K562 (cell line): ENCODE measurements around the gene GTF2H4. TPM values are rescaled to one million over a fixed set of nuclear protein-coding genes. Genes with fewer than 3 reads are reported as not detected.
A peak's percentile ranks its signal among the peaks of the same experiment; 100 is the strongest.

ENCODE experiments used
- DPF2 ChIP-seq: fragments of 450-650 bp; IDR thresholded peaks from 2 replicates; pipeline ENCODE4 v1.6.1; 2016
- NFIX ChIP-seq: fragments of 250-450 bp; sonication (Bioruptor Pico); IDR thresholded peaks from 2 replicates; pipeline ENCODE4 v1.4.0; 2020; ENCODE audit warnings: low read depth, mild to moderate bottlenecking, moderate library complexity
- POLR2H ChIP-seq: IDR thresholded peaks from 2 replicates; pipeline ENCODE4 v1.6.1; 2016; ENCODE audit warnings: missing genetic modification characterization, low read depth, mild to moderate bottlenecking, control low read depth, missing compliant biosample characterization, moderate library complexity
- SP2 ChIP-seq: IDR thresholded peaks from 2 replicates; pipeline ENCODE4 v1.6.1; 2011; ENCODE audit warnings: mild to moderate bottlenecking, low read depth, low read length, moderate library complexity; ENCODE audit not compliant: poor library complexity, severe bottlenecking; ENCODE audit errors: extremely low read depth
- TEAD2 ChIP-seq: fragments of 450-650 bp; IDR thresholded peaks from 2 replicates; pipeline ENCODE4 v1.6.1; 2016; ENCODE audit warnings: missing genetic modification characterization, control low read depth, missing compliant biosample characterization
- TEAD4 ChIP-seq, 2 experiments: sonication (generic) in 1 of 2; formaldehyde crosslinking in 1 of 2; IDR thresholded peaks; 2 replicates each; pipeline versions ENCODE4 v1.6.1 to v1.8.0; 2012 to 2022; ENCODE audit warnings: borderline replicate concordance in 1 of 2, inconsistent platforms in 1 of 2, low read length in 1 of 2, mild to moderate bottlenecking in 1 of 2, missing genetic modification reagents in 1 of 2
- ZNF232 ChIP-seq: sonication (generic); formaldehyde crosslinking; IDR thresholded peaks from 2 replicates; pipeline ENCODE4 v1.8.0; 2022; ENCODE audit warnings: mild to moderate bottlenecking, missing genetic modification reagents
- ZNF239 ChIP-seq: fragments of 250-450 bp; sonication (Bioruptor Pico); IDR thresholded peaks from 2 replicates; pipeline ENCODE4 v1.4.0; 2020; ENCODE audit warnings: mild to moderate bottlenecking
- ZNF589 ChIP-seq: fragments of 200-800 bp; sonication (Bioruptor generic); IDR thresholded peaks from 2 replicates; pipeline ENCODE4 v1.6.1; 2016; ENCODE audit warnings: low read depth, missing genetic modification characterization, missing compliant biosample characterization
- polyA plus RNA-seq, 8 experiments: library from polyadenylated mRNA; depleted of rRNA in 4 of 8; stranded (reverse) in 5 of 8; unstranded in 3 of 8; fragments of >200 nt; fragmentation: Nextera tagmentation in 2 of 8; fragmentation: Illumina TruSeq in 1 of 8; extraction: Ambion mirVana in 2 of 8; extraction: Trizol in 1 of 8; gene quantifications; 2 replicates each; pipeline versions ENCODE4 v1.2.1 to v1.2.3, GENCODE V29; 2011 to 2014; ENCODE audit warnings: inconsistent platforms in 1 of 8, missing spikeins in 1 of 8
- total RNA-seq, 7 experiments: library from RNA; depleted of rRNA in 6 of 7; stranded (reverse); fragments of >200 nt in 6 of 7; fragmentation: Illumina TruSeq in 2 of 7; extraction: Trizol in 2 of 7; gene quantifications; 2 replicates each; pipeline versions ENCODE4 v1.2.1 to v1.2.3, GENCODE V29; 2011 to 2021; ENCODE audit warnings: low replicate concordance in 1 of 7
- TF ChIP-seq, protein P1 (sequence below): fragments of 450-650 bp; formaldehyde crosslinking; IDR thresholded peaks from 2 replicates; pipeline ENCODE4 v1.4.0; 2020; ENCODE audit warnings: mild to moderate bottlenecking, mixed read lengths
- TF ChIP-seq, protein P2 (sequence below): fragments of 250-450 bp; sonication (Bioruptor Pico); IDR thresholded peaks from 2 replicates; pipeline ENCODE4 v1.8.0; 2022; ENCODE audit warnings: inconsistent platforms
- TF ChIP-seq, protein P3 (sequence below): sonication (generic); formaldehyde crosslinking; IDR thresholded peaks from 2 replicates; pipeline ENCODE4 v1.8.0; 2022; ENCODE audit warnings: mild to moderate bottlenecking, missing genetic modification reagents, borderline replicate concordance
- TF ChIP-seq, protein P4 (sequence below): fragments of 250-450 bp; sonication (Bioruptor Pico); IDR thresholded peaks from 2 replicates; pipeline ENCODE4 v1.4.0; 2020
- TF ChIP-seq, protein P5 (sequence below): sonication (generic); formaldehyde crosslinking; IDR thresholded peaks from 2 replicates; pipeline ENCODE4 v1.9.0; 2022; ENCODE audit warnings: mild to moderate bottlenecking, missing genetic modification reagents
- TF ChIP-seq, protein P6 (sequence below): IDR thresholded peaks from 2 replicates; pipeline ENCODE4 v1.6.1; 2016; ENCODE audit warnings: missing genetic modification characterization, missing compliant biosample characterization
- TF ChIP-seq, protein P7 (sequence below): fragments of 450-650 bp; formaldehyde crosslinking; IDR thresholded peaks from 2 replicates; pipeline ENCODE4 v1.4.0; 2020; ENCODE audit warnings: mild to moderate bottlenecking, moderate library complexity

Gene GTF2H4
- total and polyA plus RNA-seq, 9 of the 15 experiments (the other 6 are each of a cell fraction or from before 2014, with no cell fraction given) = 3.6 to 86.1 (median 39.6) TPM

DNA sequence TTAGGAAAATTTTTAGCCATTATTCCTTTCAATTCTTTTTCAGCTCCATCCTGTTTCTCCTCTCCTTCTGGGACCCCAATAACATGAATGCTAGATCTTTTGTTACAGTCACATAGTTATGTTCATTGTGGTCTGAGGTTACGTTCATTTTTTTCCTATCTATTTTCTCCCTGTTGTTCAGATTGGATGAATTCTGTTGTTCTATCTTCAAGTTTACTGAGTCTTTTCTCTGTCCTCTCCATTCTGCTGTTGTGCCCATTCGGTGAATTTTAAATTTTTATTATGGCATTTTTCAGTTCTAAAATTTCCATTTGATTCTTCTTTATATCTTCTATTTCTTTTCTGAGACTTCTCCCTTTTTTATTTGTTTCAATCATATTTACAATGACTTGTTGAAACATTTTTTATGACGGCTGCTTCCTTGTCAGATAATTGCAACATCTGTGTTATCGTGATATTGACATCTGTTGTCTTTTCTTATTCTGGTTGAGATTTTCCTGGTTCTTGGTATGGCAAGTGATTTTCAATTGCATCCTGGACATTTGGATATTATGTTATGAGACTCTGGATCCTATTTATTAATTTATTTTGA is 36.3 kb upstream of the GTF2H4 start (continued):
- no peak for TF ChIP-seq TEAD2
- no peak for TF ChIP-seq POLR2H (tag)
- no peak for TF ChIP-seq DPF2
- TF ChIP-seq, protein P1, sequence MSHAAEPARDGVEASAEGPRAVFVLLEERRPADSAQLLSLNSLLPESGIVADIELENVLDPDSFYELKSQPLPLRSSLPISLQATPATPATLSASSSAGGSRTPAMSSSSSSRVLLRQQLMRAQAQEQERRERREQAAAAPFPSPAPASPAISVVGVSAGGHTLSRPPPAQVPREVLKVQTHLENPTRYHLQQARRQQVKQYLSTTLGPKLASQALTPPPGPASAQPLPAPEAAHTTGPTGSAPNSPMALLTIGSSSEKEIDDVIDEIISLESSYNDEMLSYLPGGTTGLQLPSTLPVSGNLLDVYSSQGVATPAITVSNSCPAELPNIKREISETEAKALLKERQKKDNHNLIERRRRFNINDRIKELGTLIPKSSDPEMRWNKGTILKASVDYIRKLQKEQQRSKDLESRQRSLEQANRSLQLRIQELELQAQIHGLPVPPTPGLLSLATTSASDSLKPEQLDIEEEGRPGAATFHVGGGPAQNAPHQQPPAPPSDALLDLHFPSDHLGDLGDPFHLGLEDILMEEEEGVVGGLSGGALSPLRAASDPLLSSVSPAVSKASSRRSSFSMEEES = no peak
- TF ChIP-seq, protein P2, sequence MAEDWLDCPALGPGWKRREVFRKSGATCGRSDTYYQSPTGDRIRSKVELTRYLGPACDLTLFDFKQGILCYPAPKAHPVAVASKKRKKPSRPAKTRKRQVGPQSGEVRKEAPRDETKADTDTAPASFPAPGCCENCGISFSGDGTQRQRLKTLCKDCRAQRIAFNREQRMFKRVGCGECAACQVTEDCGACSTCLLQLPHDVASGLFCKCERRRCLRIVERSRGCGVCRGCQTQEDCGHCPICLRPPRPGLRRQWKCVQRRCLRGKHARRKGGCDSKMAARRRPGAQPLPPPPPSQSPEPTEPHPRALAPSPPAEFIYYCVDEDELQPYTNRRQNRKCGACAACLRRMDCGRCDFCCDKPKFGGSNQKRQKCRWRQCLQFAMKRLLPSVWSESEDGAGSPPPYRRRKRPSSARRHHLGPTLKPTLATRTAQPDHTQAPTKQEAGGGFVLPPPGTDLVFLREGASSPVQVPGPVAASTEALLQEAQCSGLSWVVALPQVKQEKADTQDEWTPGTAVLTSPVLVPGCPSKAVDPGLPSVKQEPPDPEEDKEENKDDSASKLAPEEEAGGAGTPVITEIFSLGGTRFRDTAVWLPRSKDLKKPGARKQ (CRISPR knock-in tag) = 0 out of 2 replicates have a peak, but pooled peaks have one; percentile 22
- TF ChIP-seq, protein P3, sequence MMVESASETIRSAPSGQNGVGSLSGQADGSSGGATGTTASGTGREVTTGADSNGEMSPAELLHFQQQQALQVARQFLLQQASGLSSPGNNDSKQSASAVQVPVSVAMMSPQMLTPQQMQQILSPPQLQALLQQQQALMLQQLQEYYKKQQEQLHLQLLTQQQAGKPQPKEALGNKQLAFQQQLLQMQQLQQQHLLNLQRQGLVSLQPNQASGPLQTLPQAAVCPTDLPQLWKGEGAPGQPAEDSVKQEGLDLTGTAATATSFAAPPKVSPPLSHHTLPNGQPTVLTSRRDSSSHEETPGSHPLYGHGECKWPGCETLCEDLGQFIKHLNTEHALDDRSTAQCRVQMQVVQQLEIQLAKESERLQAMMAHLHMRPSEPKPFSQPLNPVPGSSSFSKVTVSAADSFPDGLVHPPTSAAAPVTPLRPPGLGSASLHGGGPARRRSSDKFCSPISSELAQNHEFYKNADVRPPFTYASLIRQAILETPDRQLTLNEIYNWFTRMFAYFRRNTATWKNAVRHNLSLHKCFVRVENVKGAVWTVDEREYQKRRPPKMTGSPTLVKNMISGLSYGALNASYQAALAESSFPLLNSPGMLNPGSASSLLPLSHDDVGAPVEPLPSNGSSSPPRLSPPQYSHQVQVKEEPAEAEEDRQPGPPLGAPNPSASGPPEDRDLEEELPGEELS = no peak
- no peak for TF ChIP-seq ZNF239 (CRISPR knock-in tag)
- TF ChIP-seq ZNF589 (CRISPR knock-in tag) = no peak
- no peak for TF ChIP-seq NFIX (CRISPR knock-in tag)
- TF ChIP-seq, protein P4, sequence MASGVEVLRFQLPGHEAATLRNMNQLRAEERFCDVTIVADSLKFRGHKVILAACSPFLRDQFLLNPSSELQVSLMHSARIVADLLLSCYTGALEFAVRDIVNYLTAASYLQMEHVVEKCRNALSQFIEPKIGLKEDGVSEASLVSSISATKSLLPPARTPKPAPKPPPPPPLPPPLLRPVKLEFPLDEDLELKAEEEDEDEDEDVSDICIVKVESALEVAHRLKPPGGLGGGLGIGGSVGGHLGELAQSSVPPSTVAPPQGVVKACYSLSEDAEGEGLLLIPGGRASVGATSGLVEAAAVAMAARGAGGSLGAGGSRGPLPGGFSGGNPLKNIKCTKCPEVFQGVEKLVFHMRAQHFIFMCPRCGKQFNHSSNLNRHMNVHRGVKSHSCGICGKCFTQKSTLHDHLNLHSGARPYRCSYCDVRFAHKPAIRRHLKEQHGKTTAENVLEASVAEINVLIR (CRISPR knock-in tag) = no peak
- TF ChIP-seq SP2 = no peak
- TF ChIP-seq, protein P5, sequence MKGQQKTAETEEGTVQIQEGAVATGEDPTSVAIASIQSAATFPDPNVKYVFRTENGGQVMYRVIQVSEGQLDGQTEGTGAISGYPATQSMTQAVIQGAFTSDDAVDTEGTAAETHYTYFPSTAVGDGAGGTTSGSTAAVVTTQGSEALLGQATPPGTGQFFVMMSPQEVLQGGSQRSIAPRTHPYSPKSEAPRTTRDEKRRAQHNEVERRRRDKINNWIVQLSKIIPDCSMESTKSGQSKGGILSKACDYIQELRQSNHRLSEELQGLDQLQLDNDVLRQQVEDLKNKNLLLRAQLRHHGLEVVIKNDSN (CRISPR knock-in tag) = no peak
- TF ChIP-seq, protein P6, sequence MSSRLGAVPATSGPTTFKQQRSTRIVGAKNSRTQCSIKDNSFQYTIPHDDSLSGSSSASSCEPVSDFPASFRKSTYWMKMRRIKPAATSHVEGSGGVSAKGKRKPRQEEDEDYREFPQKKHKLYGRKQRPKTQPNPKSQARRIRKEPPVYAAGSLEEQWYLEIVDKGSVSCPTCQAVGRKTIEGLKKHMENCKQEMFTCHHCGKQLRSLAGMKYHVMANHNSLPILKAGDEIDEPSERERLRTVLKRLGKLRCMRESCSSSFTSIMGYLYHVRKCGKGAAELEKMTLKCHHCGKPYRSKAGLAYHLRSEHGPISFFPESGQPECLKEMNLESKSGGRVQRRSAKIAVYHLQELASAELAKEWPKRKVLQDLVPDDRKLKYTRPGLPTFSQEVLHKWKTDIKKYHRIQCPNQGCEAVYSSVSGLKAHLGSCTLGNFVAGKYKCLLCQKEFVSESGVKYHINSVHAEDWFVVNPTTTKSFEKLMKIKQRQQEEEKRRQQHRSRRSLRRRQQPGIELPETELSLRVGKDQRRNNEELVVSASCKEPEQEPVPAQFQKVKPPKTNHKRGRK = peak; percentile 96
- TF ChIP-seq TEAD4 (IDR thresholded peaks at IDR 0.05; ENCODE audit: low read length) = 0 out of 2 replicates have a peak, but pooled peaks have one; percentile 33
- TF ChIP-seq TEAD4 (CRISPR knock-in tag; IDR thresholded peaks at IDR 0.05; ENCODE audit: borderline replicate concordance) = no peak
- TF ChIP-seq, protein P7, sequence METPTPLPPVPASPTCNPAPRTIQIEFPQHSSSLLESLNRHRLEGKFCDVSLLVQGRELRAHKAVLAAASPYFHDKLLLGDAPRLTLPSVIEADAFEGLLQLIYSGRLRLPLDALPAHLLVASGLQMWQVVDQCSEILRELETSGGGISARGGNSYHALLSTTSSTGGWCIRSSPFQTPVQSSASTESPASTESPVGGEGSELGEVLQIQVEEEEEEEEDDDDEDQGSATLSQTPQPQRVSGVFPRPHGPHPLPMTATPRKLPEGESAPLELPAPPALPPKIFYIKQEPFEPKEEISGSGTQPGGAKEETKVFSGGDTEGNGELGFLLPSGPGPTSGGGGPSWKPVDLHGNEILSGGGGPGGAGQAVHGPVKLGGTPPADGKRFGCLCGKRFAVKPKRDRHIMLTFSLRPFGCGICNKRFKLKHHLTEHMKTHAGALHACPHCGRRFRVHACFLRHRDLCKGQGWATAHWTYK = no peak
- TF ChIP-seq ZNF232 (CRISPR knock-in tag) = no peak
